ENCODE measurements around the gene LIX1.
"Not testable (repeated sequence)": the region's sequence is repeated elsewhere in the genome, so short reads cannot be mapped to it uniquely, and the experiment has no call there.

Gene LIX1

GRCh38 chr5:97102010-97102470 is 40.4 kb downstream of the LIX1 start:
- no peak for DNase-seq (ENCODE audit: low spot score)

- DNase-seq (ENCODE audit: low spot score) = no peak
Observed at GRCh38 chr5:97101189-97101910, 41.1 kb downstream of the LIX1 start.

GRCh38 chr5:97100476-97100875 is 41.9 kb downstream of the LIX1 start:
- DNase-seq (ENCODE audit: low spot score) = no peak

- no peak for DNase-seq (ENCODE audit: low spot score)
Observed at GRCh38 chr5:97098922-97099321, 43.5 kb downstream of the LIX1 start.

GRCh38 chr5:97097326-97098230 is 44.8 kb downstream of the LIX1 start:
- no peak for DNase-seq (ENCODE audit: low spot score)

GRCh38 chr5:97096846-97097245 is 45.6 kb downstream of the LIX1 start:
- no peak for DNase-seq (ENCODE audit: low spot score)

- DNase-seq (ENCODE audit: low spot score) = no peak
Observed at GRCh38 chr5:97096191-97096590, 46.2 kb downstream of the LIX1 start.

- no peak for DNase-seq (ENCODE audit: low spot score)
Observed at GRCh38 chr5:97095318-97095732, 47.1 kb downstream of the LIX1 start.

GRCh38 chr5:97094579-97095317 is 47.7 kb downstream of the LIX1 start:
- no peak for DNase-seq (ENCODE audit: low spot score)

GRCh38 chr5:97093193-97093592 is 49.2 kb downstream of the LIX1 start:
- no peak for DNase-seq (ENCODE audit: low spot score)

GRCh38 chr5:97090944-97091343 is 51.5 kb downstream of the LIX1 start:
- DNase-seq (ENCODE audit: low spot score) = no peak

- no peak for DNase-seq (ENCODE audit: low spot score)
Observed at GRCh38 chr5:97089149-97089801, 53.1 kb downstream of the LIX1 start.

- no peak for DNase-seq (ENCODE audit: low spot score)
Observed at GRCh38 chr5:97088774-97089148, 53.6 kb downstream of the LIX1 start.

GRCh38 chr5:97087138-97087537 is 55.3 kb downstream of the LIX1 start:
- DNase-seq (ENCODE audit: low spot score) = no peak

- DNase-seq (ENCODE audit: low spot score) = no peak
Observed at GRCh38 chr5:97085459-97086181, 56.8 kb downstream of the LIX1 start.

GRCh38 chr5:97084782-97085458 is 57.5 kb downstream of the LIX1 start:
- DNase-seq (ENCODE audit: low spot score) = not testable (repeated sequence)

- no peak for DNase-seq (ENCODE audit: low spot score)
Observed at GRCh38 chr5:97078958-97079743, 63.3 kb downstream of the LIX1 start.

GRCh38 chr5:97077246-97077645 is 65.2 kb downstream of the LIX1 start:
- no peak for DNase-seq (ENCODE audit: low spot score)

GRCh38 chr5:97076098-97076497 is 66.3 kb downstream of the LIX1 start:
- no peak for DNase-seq (ENCODE audit: low spot score)

- DNase-seq (ENCODE audit: low spot score) = no peak
Observed at GRCh38 chr5:97075649-97076048, 66.8 kb downstream of the LIX1 start.

Data from ecto neural progenitor cell (in vitro differentiated cells).